OCI-LY3 (cell line): ENCODE data around the gene ESRP2.

ENCODE experiments used
- H2AFZ ChIP-seq: fragments of 200-600, 300-600 bp; shearing (Covaris generic); 2 replicates; pipeline ENCODE4 v1.6.0; 2014; ENCODE audit warnings: antibody characterized with exemption, low read depth, low read length
- H3K27ac ChIP-seq: fragments of 200-600, 300-600 bp; sonication (generic); 2 replicates; pipeline ENCODE4 v1.5.1; 2014; ENCODE audit warnings: mild to moderate bottlenecking, low read length, moderate library complexity, mixed read lengths
- H3K27me3 ChIP-seq: fragments of 200-600, 300-600 bp; sonication (generic); 2 replicates; pipeline ENCODE4 v1.6.1; 2014; ENCODE audit warnings: low read depth, low read length, mixed read lengths
- H3K36me3 ChIP-seq: fragments of 200-600, 300-600 bp; sonication (generic); replicated peaks from 2 replicates; pipeline ENCODE3; 2014; ENCODE audit warnings: low read depth, low read length, mixed read lengths
- H3K4me1 ChIP-seq: fragments of 300-600, 200-600 bp; sonication (generic); 2 replicates; pipeline ENCODE4 v1.6.1; 2014; ENCODE audit warnings: low read length, mixed read lengths
- H3K4me2 ChIP-seq: fragments of 200-600, 300-600 bp; sonication (generic); 2 replicates; pipeline ENCODE4 v1.6.1; 2014; ENCODE audit warnings: low read length, mixed read lengths
- H3K4me3 ChIP-seq: fragments of 300-600, 200-600 bp; sonication (generic); 2 replicates; pipeline ENCODE4 v1.5.1; 2014; ENCODE audit warnings: antibody characterized with exemption, mild to moderate bottlenecking, low read length, moderate library complexity
- H3K79me2 ChIP-seq: fragments of 300-600, 200-600 bp; shearing (Covaris generic); 2 replicates; pipeline ENCODE4 v1.6.1; 2014; ENCODE audit warnings: mild to moderate bottlenecking, low read length, mixed read lengths
- H3K9ac ChIP-seq: fragments of 300-600, 200-600 bp; shearing (Covaris generic); 2 replicates; pipeline ENCODE4 v1.6.0; 2014; ENCODE audit warnings: mild to moderate bottlenecking, low read length, moderate library complexity
- H3K9me3 ChIP-seq: fragments of 200-600, 300-600 bp; shearing (Covaris generic); 2 replicates; pipeline ENCODE4 v1.6.1; 2014; ENCODE audit warnings: low read length, mixed read lengths; ENCODE audit not compliant: insufficient read depth
- H4K20me1 ChIP-seq: fragments of 200-600, 300-600 bp; sonication (generic); 2 replicates; pipeline ENCODE4 v1.6.1; 2016; ENCODE audit warnings: low read length, mixed read lengths; ENCODE audit not compliant: insufficient read depth
- EZH2phosphoT487 ChIP-seq: fragments of 200-600 bp; shearing (Covaris generic); IDR thresholded peaks from 2 replicates; pipeline ENCODE4 v1.6.1; 2018; ENCODE audit warnings: antibody characterized with exemption, mixed run types, low read depth
- TF ChIP-seq, protein P1 (sequence below): fragments of 200-600, 300-600 bp; sonication (generic); IDR thresholded peaks from 2 replicates; pipeline ENCODE4 v1.5.1; 2014; ENCODE audit warnings: antibody characterized with exemption, low read length, low read depth

The ESRP2 gene

DNA sequence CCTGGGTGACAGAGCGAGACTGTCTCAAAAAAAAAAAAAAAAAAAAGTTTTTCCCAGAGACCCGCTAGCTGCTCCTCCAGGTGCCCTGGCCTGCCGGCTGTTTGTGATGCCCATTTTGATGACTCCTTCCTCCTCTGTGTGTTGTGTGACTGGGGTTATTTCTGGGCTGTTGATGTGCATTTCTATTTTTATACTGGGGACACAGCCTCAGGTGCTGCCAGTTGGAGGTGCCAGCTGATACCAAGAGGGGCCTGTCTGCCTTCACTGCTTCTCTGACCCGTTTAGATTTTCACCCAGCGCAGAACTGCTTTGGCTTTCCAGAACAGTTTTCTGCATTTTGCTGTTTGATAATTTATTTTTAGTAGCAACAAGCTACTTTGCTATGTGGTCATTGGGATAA, 15.9 kb upstream of the ESRP2 start:
- H3K4me2 ChIP-seq, result no peak overlapping the region
- no peak overlapping the region for H2AFZ ChIP-seq
- no peaks in the 10 kb centered on the region for H3K36me3 ChIP-seq
- H3K4me3 ChIP-seq, result no peak overlapping the region
- H4K20me1 ChIP-seq, result no peaks in the 10 kb centered on the region
- TF ChIP-seq, protein P1, sequence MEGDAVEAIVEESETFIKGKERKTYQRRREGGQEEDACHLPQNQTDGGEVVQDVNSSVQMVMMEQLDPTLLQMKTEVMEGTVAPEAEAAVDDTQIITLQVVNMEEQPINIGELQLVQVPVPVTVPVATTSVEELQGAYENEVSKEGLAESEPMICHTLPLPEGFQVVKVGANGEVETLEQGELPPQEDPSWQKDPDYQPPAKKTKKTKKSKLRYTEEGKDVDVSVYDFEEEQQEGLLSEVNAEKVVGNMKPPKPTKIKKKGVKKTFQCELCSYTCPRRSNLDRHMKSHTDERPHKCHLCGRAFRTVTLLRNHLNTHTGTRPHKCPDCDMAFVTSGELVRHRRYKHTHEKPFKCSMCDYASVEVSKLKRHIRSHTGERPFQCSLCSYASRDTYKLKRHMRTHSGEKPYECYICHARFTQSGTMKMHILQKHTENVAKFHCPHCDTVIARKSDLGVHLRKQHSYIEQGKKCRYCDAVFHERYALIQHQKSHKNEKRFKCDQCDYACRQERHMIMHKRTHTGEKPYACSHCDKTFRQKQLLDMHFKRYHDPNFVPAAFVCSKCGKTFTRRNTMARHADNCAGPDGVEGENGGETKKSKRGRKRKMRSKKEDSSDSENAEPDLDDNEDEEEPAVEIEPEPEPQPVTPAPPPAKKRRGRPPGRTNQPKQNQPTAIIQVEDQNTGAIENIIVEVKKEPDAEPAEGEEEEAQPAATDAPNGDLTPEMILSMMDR, result no peak
- TF ChIP-seq EZH2phosphoT487, result no peak
- no peaks in the 10 kb centered on the region for H3K9me3 ChIP-seq
- no peaks in the 10 kb centered on the region for H3K4me1 ChIP-seq
- no peaks in the 10 kb centered on the region for H3K79me2 ChIP-seq
- H3K27ac ChIP-seq, result no peak overlapping the region
- no peaks in the 10 kb centered on the region for H3K27me3 ChIP-seq
- no peak overlapping the region for H3K9ac ChIP-seq

DNA sequence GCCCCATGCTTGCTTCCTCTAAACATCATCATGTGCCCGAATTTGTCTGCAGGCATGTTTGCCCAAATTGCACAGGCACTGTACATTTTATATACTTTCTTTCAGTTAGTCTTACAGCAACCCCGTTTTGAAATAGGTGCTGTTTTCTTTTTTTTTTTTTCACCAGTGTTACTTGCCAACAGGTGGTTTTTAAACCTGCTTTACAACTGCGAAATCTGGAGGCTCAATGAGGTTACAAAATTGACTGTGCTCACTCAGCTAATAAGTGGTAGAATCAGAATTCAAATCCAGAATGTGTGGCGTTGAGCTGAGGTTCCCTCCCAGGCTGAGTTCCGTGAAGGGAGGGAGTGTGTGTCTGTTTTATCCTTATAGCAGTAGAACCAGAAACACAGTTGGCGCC, 15.0 kb upstream of the ESRP2 start:
- H3K9ac ChIP-seq, result no peak overlapping the region
- TF ChIP-seq, protein P1, result no peak
- no peak for TF ChIP-seq EZH2phosphoT487
- H3K36me3 ChIP-seq, result no peaks in the 10 kb centered on the region
- peaks cover 3% of the 10 kb centered on the region; the same call in 1 of the 2 replicates for H3K4me1 ChIP-seq
- H3K9me3 ChIP-seq, result no peaks in the 10 kb centered on the region
- H2AFZ ChIP-seq, result no peak overlapping the region
- H3K27me3 ChIP-seq, result no peaks in the 10 kb centered on the region
- H3K4me3 ChIP-seq, result no peak overlapping the region
- H4K20me1 ChIP-seq, result no peaks in the 10 kb centered on the region
- no peak overlapping the region for H3K27ac ChIP-seq
- no peaks in the 10 kb centered on the region for H3K79me2 ChIP-seq
- H3K4me2 ChIP-seq, result no peak overlapping the region

DNA sequence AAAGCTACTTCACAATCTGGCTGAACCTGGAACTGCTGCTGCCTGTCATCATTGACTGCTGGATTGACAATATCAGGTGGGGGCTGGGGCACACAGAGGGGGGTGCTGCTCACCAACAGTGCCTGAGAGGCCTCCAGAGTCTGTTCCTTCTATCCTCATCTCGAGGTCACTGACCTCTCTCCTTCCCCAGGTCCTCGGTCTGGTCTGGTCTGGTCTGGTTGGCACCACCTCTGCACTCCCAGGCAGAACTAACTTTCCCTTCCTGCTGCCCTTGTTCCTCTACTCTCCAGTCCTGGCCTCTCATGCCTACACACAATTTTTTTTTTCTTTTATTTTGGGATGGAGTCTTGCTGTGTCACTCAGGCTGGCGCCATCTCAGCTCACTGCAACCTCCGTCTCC, 13.4 kb upstream of the ESRP2 start:
- Histone ChIP-seq H3K4me2 (no peak overlapping the region), H3K4me1 (peaks cover 10% of the 10 kb centered on the region; the same call in 1 of the 2 replicates), H3K27ac (no peak overlapping the region), H3K9ac (no peak overlapping the region), H3K9me3 (no peaks in the 10 kb centered on the region), H2AFZ (no peak overlapping the region), H3K36me3 (no peaks in the 10 kb centered on the region), H3K27me3 (no peaks in the 10 kb centered on the region), H3K79me2 (no peaks in the 10 kb centered on the region), H4K20me1 (no peaks in the 10 kb centered on the region), H3K4me3 (no peak overlapping the region)
- no peak for TF ChIP-seq EZH2phosphoT487
- TF ChIP-seq, protein P1, result no peak

DNA sequence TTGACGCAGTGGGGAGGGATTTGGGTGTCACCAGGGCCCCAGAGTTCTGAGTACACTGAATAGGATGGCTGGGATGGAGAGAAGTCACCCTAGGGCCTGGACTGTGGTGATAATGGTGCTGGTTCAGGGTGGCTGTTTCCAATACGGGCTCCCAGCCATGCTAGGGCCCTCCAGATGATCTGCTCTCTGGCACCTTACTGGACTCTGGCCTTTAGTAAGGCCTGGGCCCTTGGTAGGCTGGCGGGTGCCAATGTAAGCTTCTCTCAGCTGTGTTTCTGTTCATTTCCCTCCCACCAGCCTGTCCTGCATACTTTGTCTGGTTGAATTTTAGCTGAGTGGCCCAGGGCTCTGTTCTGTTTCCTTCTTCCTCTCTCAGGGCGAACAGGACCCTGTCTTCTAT, 12.0 kb upstream of the ESRP2 start:
- no peaks in the 10 kb centered on the region for H3K9me3 ChIP-seq
- H3K27ac ChIP-seq, result no peak overlapping the region
- no peaks in the 10 kb centered on the region for H3K79me2 ChIP-seq
- TF ChIP-seq, protein P1, result no peak
- no peak for TF ChIP-seq EZH2phosphoT487
- H3K4me3 ChIP-seq, result no peak overlapping the region
- no peak overlapping the region for H2AFZ ChIP-seq
- no peaks in the 10 kb centered on the region for H4K20me1 ChIP-seq
- no peaks in the 10 kb centered on the region for H3K27me3 ChIP-seq
- peaks cover 12% of the 10 kb centered on the region; the same call in 1 of the 2 replicates for H3K4me1 ChIP-seq
- no peak overlapping the region for H3K9ac ChIP-seq
- H3K36me3 ChIP-seq, result no peaks in the 10 kb centered on the region
- no peak overlapping the region for H3K4me2 ChIP-seq
